B cell (primary cell): Measurements from ENCODE around the gene EMP2.

ENCODE experiments used
- EZH2 ChIP-seq: IDR thresholded peaks from 2 replicates; pipeline ENCODE4 v1.6.1; 2012; ENCODE audit warnings: borderline replicate concordance, low read depth, mild to moderate bottlenecking, moderate library complexity, low read length; ENCODE audit not compliant: insufficient read depth, poor library complexity, severe bottlenecking
- TF ChIP-seq, protein P1 (sequence below): fragments of 200-600 bp; IDR thresholded peaks from one replicate; pipeline ENCODE4 v1.8.0; 2022; ENCODE audit warnings: antibody characterized with exemption, mild to moderate bottlenecking

DNA sequence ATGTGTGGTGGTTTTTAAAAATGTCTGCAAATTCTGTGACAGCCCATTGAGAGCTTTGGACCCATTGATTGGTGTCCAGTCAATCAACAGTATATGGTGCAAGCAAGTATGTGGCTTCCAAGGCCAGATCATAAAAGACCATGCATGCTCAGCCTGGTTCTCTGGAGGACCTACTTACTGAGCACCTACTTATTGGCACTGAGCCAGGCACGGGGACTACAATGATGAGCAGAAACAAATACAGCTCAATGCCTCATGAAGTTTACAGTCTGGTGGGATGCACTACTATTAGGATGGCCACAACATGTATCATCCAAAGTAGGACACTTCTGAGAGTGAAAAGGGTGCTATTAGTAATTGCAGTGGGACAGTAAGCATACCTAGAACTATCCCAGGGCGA lies 7.2 kb upstream of the EMP2 start:
- TF ChIP-seq, protein P1, sequence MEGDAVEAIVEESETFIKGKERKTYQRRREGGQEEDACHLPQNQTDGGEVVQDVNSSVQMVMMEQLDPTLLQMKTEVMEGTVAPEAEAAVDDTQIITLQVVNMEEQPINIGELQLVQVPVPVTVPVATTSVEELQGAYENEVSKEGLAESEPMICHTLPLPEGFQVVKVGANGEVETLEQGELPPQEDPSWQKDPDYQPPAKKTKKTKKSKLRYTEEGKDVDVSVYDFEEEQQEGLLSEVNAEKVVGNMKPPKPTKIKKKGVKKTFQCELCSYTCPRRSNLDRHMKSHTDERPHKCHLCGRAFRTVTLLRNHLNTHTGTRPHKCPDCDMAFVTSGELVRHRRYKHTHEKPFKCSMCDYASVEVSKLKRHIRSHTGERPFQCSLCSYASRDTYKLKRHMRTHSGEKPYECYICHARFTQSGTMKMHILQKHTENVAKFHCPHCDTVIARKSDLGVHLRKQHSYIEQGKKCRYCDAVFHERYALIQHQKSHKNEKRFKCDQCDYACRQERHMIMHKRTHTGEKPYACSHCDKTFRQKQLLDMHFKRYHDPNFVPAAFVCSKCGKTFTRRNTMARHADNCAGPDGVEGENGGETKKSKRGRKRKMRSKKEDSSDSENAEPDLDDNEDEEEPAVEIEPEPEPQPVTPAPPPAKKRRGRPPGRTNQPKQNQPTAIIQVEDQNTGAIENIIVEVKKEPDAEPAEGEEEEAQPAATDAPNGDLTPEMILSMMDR, result no peak
- no peak for TF ChIP-seq EZH2
